ENCODE results near the gene TRAPPC2. TPM values are rescaled to one million over a fixed set of nuclear protein-coding genes. Genes with fewer than 3 reads are reported as not detected.

The TRAPPC2 gene
- total and polyA plus RNA-seq, 2 of the 13 experiments (the other 11 are each of a cell fraction or from before 2014, with no cell fraction given), result 4.4 to 8.1 TPM

GRCh38 chrX:13673016-13673415 is 61.4 kb downstream of the TRAPPC2 start:
- H3K27ac ChIP-seq (ENCODE audit: extremely low read length, insufficient read depth, low read length), result no peak overlapping the region
- FAIRE-seq (no peak), ATAC-seq (no peak), DNase-seq (ENCODE audit: low spot score) (no peak)
- intact Hi-C loops (cut with micrococcal nuclease; ENCODE audit: unreplicated experiment) (no loop called here), in situ Hi-C loops (cut with HindIII; ENCODE audit: extremely low pct_ligation_motif_present, low pct_unique_long_range_greater_than_20kb) (no loop called here)
- H3K4me1 ChIP-seq (ENCODE audit: insufficient read depth, low read length), result 0 out of 2 replicates have a peak, but pooled peaks cover 6% of the 10 kb centered on the region
- H3K27me3 ChIP-seq (ENCODE audit: control insufficient read depth in 1 of 2, insufficient read depth in 2 of 2, low read length in 2 of 2), result no peaks in the 10 kb centered on the region
- H3K4me2 ChIP-seq (ENCODE audit: low read depth, low read length), result no peak overlapping the region
- BruUV-seq (replicated peaks), result no TSS peak
- no peaks in the 10 kb centered on the region for H3K79me2 ChIP-seq (ENCODE audit: insufficient read depth, low read length)
- H3K9ac ChIP-seq (ENCODE audit: insufficient read depth, low read depth, low read length), result no peak overlapping the region
- TF ChIP-seq SP4 (CRISPR knock-in tag; IDR thresholded peaks at IDR 0.05), result no peak
- TF ChIP-seq ZNF569 (CRISPR knock-in tag; IDR thresholded peaks at IDR 0.05; ENCODE audit: borderline replicate concordance), result no peak
- TF ChIP-seq ZXDC (CRISPR knock-in tag; IDR thresholded peaks at IDR 0.05), result no peak
- no peak for TF ChIP-seq U2AF2 (IDR thresholded peaks at IDR 0.05; ENCODE audit: low read depth, low read length)
- TF ChIP-seq THYN1 (CRISPR knock-in tag; IDR thresholded peaks at IDR 0.05; ENCODE audit: borderline replicate concordance, low read depth), result no peak
- TF ChIP-seq POLR2G (IDR thresholded peaks at IDR 0.05; ENCODE audit: low read depth, low read length), result no peak
- no peak for TF ChIP-seq EED (CRISPR knock-in tag; IDR thresholded peaks at IDR 0.05)
- TF ChIP-seq ZFP36L2 (CRISPR knock-in tag; IDR thresholded peaks at IDR 0.05), result no peak
- H4K20me1 ChIP-seq (ENCODE audit: insufficient read depth, low read length), result no peaks in the 10 kb centered on the region
- ChIA-PET POLR2A (no interaction called here), CTCF (ENCODE audit: low intra/inter-chr PET ratio, low total read pairs) (no interaction called here)
- H3K9me3 ChIP-seq (ENCODE audit: low read length), result no peaks in the 10 kb centered on the region
- H3K36me3 ChIP-seq (replicated peaks in 1 of 2; ENCODE audit: control insufficient read depth in 1 of 2, insufficient read depth in 2 of 2, low read length in 2 of 2), result no peaks in the 10 kb centered on the region
- H3K4me3 ChIP-seq (replicated peaks in 1 of 3; ENCODE audit: insufficient read depth in 1 of 3, low read depth in 2 of 3, low read length in 3 of 3), result no peak overlapping the region
- no peak overlapping the region for H2AFZ ChIP-seq (ENCODE audit: low read length)
